LNCAP (cell line): Measurements from ENCODE around the gene RAB10.

Experiments
- CTCF ChIP-seq: fragments of 450-650 bp; IDR thresholded peaks from 2 replicates; pipeline ENCODE4 v1.5.1; 2017; ENCODE audit warnings: mild to moderate bottlenecking

RAB10 gene

GRCh38 chr2:26073830-26074229 lies 39.9 kb downstream of the RAB10 start:
- TF ChIP-seq CTCF, result no peak

GRCh38 chr2:26074676-26075075 lies 40.8 kb downstream of the RAB10 start:
- no peak for TF ChIP-seq CTCF

GRCh38 chr2:26075173-26075572 lies 41.3 kb downstream of the RAB10 start:
- TF ChIP-seq CTCF, result no peak

- TF ChIP-seq CTCF, result no peak
Observed at GRCh38 chr2:26076001-26076587, 42.2 kb downstream of the RAB10 start.

- no peak for TF ChIP-seq CTCF
Observed at GRCh38 chr2:26077291-26077690, 43.4 kb downstream of the RAB10 start.

GRCh38 chr2:26078939-26079338 lies 45.1 kb downstream of the RAB10 start:
- no peak for TF ChIP-seq CTCF

GRCh38 chr2:26080356-26080755 lies 46.5 kb downstream of the RAB10 start:
- TF ChIP-seq CTCF, result no peak

- no peak for TF ChIP-seq CTCF
Observed at GRCh38 chr2:26081556-26081955, 47.7 kb downstream of the RAB10 start.
